Cardiac septum (tissue), 1 donor: Measurements from ENCODE around the gene TFIP11. TPM values are rescaled to one million over a fixed set of nuclear protein-coding genes. Genes with fewer than 3 reads are reported as not detected.

Experiments used
- microRNA-seq: library from miRNA; unstranded; fragments of <30 nt; microRNA quantifications from one replicate; pipeline ENCODE4 v1.2.0, GENCODE V29; 2020
- total RNA-seq: library from RNA; stranded (reverse); fragmentation: NEBNext Ultra II Directional; extraction: Animal tissue kit (Norgen Biotek cat#: 25700); gene quantifications from one replicate; pipeline ENCODE4 v1.2.1, GENCODE V29; 2021
- donor health status: DM: no; HTN: no; CAD: no.

TFIP11 gene
- total RNA-seq, 1 donor from 2014 or later: 18.0 TPM

Small RNA genes lying within 50 kb of the gene (microRNA-seq; reads per million reads assigned to microRNA genes)
- gene MIR548J: not detected

Other genes with a start within 250 kb of the TFIP11 start
- 0.32 TPM for gene ASPHD2, start 83.2 kb downstream of the TFIP11 start, total RNA-seq
- 11.9 TPM for gene HPS4, start 28.7 kb downstream of the TFIP11 start, total RNA-seq
- gene SRRD, start 28.6 kb downstream of the TFIP11 start, total RNA-seq: 14.5 TPM
- 22.0 TPM for gene TPST2, start 77.7 kb upstream of the TFIP11 start, total RNA-seq
- 0.67 TPM for gene CRYBB1, start 105.6 kb upstream of the TFIP11 start, total RNA-seq
- gene CRYBA4, start 109.5 kb upstream of the TFIP11 start, total RNA-seq: not detected
- gene MIAT, start 145.1 kb upstream of the TFIP11 start, total RNA-seq: 1.3 TPM